Activated T-helper 1 cell treated with Interleukin-2 at 50 U/mL for 16 hours (primary cell): ENCODE results near the gene ABCG1.
A peak's percentile ranks its signal among the peaks of the same experiment; 100 is the strongest.

Experiments
- DNase-seq: peaks from one replicate; pipeline ENCODE4 v3.0.0-alpha.2; 2020; ENCODE audit warnings: low read depth

ABCG1 gene

GRCh38 chr21:42251654-42252324 is 32.8 kb downstream of the ABCG1 start:
- no peak for DNase-seq

GRCh38 chr21:42252325-42252654 is 33.4 kb downstream of the ABCG1 start:
- DNase-seq, result no peak

GRCh38 chr21:42252778-42253340 is 33.9 kb downstream of the ABCG1 start:
- no peak for DNase-seq

- no peak for DNase-seq
Observed at GRCh38 chr21:42253466-42253865, 34.5 kb downstream of the ABCG1 start.

- DNase-seq, result no peak
Observed at GRCh38 chr21:42254083-42254482, 35.1 kb downstream of the ABCG1 start.

GRCh38 chr21:42254651-42255601 is 36.0 kb downstream of the ABCG1 start:
- DNase-seq, result no peak

GRCh38 chr21:42255825-42256224 is 36.9 kb downstream of the ABCG1 start:
- DNase-seq, result no peak

GRCh38 chr21:42256316-42256715 is 37.4 kb downstream of the ABCG1 start:
- no peak for DNase-seq

- DNase-seq, result no peak
Observed at GRCh38 chr21:42257091-42257765, 38.3 kb downstream of the ABCG1 start.

GRCh38 chr21:42258150-42258884 is 39.4 kb downstream of the ABCG1 start:
- DNase-seq, result peak; percentile 66

- no peak for DNase-seq
Observed at GRCh38 chr21:42258885-42259407, 40.0 kb downstream of the ABCG1 start.

- DNase-seq, result no peak
Observed at GRCh38 chr21:42260121-42260520, 41.2 kb downstream of the ABCG1 start.

- DNase-seq, result no peak
Observed at GRCh38 chr21:42261829-42262200, 42.9 kb downstream of the ABCG1 start.

- no peak for DNase-seq
Observed at GRCh38 chr21:42262831-42263231, 43.9 kb downstream of the ABCG1 start.

GRCh38 chr21:42263591-42264131 is 44.7 kb downstream of the ABCG1 start:
- no peak for DNase-seq

- DNase-seq, result no peak
Observed at GRCh38 chr21:42264245-42265195, 45.6 kb downstream of the ABCG1 start.

- DNase-seq, result no peak
Observed at GRCh38 chr21:42265231-42265812, 46.4 kb downstream of the ABCG1 start.

GRCh38 chr21:42266971-42267556 is 48.1 kb downstream of the ABCG1 start:
- DNase-seq, result no peak

GRCh38 chr21:42269386-42269785 is 50.4 kb downstream of the ABCG1 start:
- DNase-seq, result no peak
